Spleen (tissue), 11 donors: ENCODE measurements around the gene RSL1D1. TPM values are rescaled to one million over a fixed set of nuclear protein-coding genes. Genes with fewer than 3 reads are reported as not detected.
A peak's percentile ranks its signal among the peaks of the same experiment; 100 is the strongest.
"Not testable (repeated sequence)": the region's sequence is repeated elsewhere in the genome, so short reads cannot be mapped to it uniquely, and the experiment has no call there.

Source experiments
- DNase-seq: peaks from one replicate; pipeline ENCODE4 v3.0.0-alpha.2; 2020
- H3K27ac ChIP-seq, 8 donors: fragments of 200-600 bp; sonication (generic) in 7 of 8; 1 replicate in 4 of 8; 2 replicates in 4 of 8; pipeline versions ENCODE4 v1.5.0 to v1.8.0; 2016 to 2021; ENCODE audit warnings: inconsistent platforms in 4 of 8, mild to moderate bottlenecking in 4 of 8, moderate library complexity in 1 of 8
- H3K27me3 ChIP-seq, 7 donors: fragments of 200-600 bp; sonication (generic) in 6 of 7; replicated peaks in 1 of 7; 1 replicate in 4 of 7; 2 replicates in 3 of 7; pipeline versions ENCODE4 v1.5.0 to v1.8.0; 2016 to 2021; ENCODE audit warnings: inconsistent platforms in 3 of 7, mild to moderate bottlenecking in 1 of 7
- H3K36me3 ChIP-seq, 6 donors: fragments of 200-600 bp; sonication (generic) in 5 of 6; 1 replicate in 4 of 6; 2 replicates in 2 of 6; pipeline versions ENCODE4 v1.5.0 to v1.8.0; 2016 to 2021; ENCODE audit warnings: inconsistent platforms in 2 of 6
- H3K4me1 ChIP-seq, 6 donors: fragments of 200-600 bp; sonication (generic) in 5 of 6; 1 replicate in 3 of 6; 2 replicates in 3 of 6; pipeline versions ENCODE4 v1.5.0 to v1.8.0; 2016 to 2021; ENCODE audit warnings: inconsistent platforms in 3 of 6
- H3K4me3 ChIP-seq, 8 donors: fragments of 200-600 bp; sonication (generic) in 7 of 8; 1 replicate in 4 of 8; 2 replicates in 4 of 8; pipeline versions ENCODE4 v1.5.0 to v1.8.0; 2016 to 2021; ENCODE audit warnings: inconsistent platforms in 4 of 8, mild to moderate bottlenecking in 4 of 8, moderate library complexity in 2 of 8
- H3K9me3 ChIP-seq, 8 donors: fragments of 200-600 bp; sonication (generic) in 7 of 8; 1 replicate in 4 of 8; 2 replicates in 4 of 8; pipeline versions ENCODE4 v1.5.0 to v1.8.0; 2016 to 2021; ENCODE audit warnings: inconsistent platforms in 4 of 8
- CTCF ChIP-seq, 11 experiments: fragments of 200-600 bp in 7 of 11; fragments of 450-650 bp in 4 of 11; sonication (generic) in 4 of 11; IDR thresholded peaks in 8 of 11; conservative IDR thresholded peaks in 3 of 11; 1 replicate in 7 of 11; 2 replicates in 4 of 11; pipeline versions ENCODE4 v1.4.0 to v1.8.0; 2016 to 2021; ENCODE audit warnings: antibody characterized with exemption in 11 of 11, inconsistent platforms in 4 of 11, mild to moderate bottlenecking in 1 of 11
- POLR2A ChIP-seq, 3 donors: fragments of 450-650 bp; IDR thresholded peaks; one replicate each; pipeline ENCODE4 v1.5.1; 2017; ENCODE audit warnings: antibody characterized with exemption in 3 of 3, mild to moderate bottlenecking in 1 of 3
- POLR2AphosphoS5 ChIP-seq, 3 donors: sonication (generic); formaldehyde crosslinking; IDR thresholded peaks; one replicate each; pipeline ENCODE4 v1.5.1; 2017; ENCODE audit warnings: antibody characterized with exemption in 3 of 3
- WGBS, 5 donors: extraction: QIAGEN DNeasy Blood & Tissue Kit in 3 of 5; methylation state at CpG; one replicate each; pipeline versions ENCODE4 v1.1.5 to v1.1.7; 2013 to 2018; 5-methylcytosine and 5-hydroxymethylcytosine counted together
- intact Hi-C: fragments of 100-400 bp; cut with DNase I; formaldehyde crosslinking; loops from one replicate; pipeline ENCODE4 v1.15.0; 2023; ENCODE audit warnings: low total_unique reads
- polyA plus RNA-seq, 3 donors: library from polyadenylated mRNA; stranded (reverse); fragments of 200-250 nt; gene quantifications; one replicate each; pipeline ENCODE4 v1.2.1, GENCODE V29; 2013
- total RNA-seq, 7 donors: library from RNA; depleted of rRNA in 3 of 7; stranded (reverse); fragments of >200 nt in 3 of 7; fragmentation: NEBNext Ultra II Directional in 4 of 7; extraction: Animal tissue kit (Norgen Biotek cat#: 25700) in 4 of 7; gene quantifications; one replicate each; pipeline versions ENCODE4 v1.1.0 to v1.2.1, GENCODE V29; 2016 to 2021
- donor health status: healthy with polysubstance abuse.
- donor health status: DM: no; HTN: no; CAD: no; lungs with moderate emphysema.
- donor health status: DM: no; HTN: no; CAD: no.
- donor health status: Bipolar disorder and iron deficiency.
- donor health status: healthy.
- donor health status: DM: no; HTN: no; CAD: no.
- donor health status: DM: yes; HTN: yes; CAD: no.

RSL1D1 gene
- total and polyA plus RNA-seq, 10 donors: 75.6 to 135 (median 112) TPM

GRCh38 chr16:11819798-11820197, 31.5 kb downstream of the RSL1D1 start:
- Histone ChIP-seq H3K4me1 (peaks cover 0 to 26% (median 5%) of the 10 kb centered on the region in 6 donors), H3K4me3 (no peak overlapping the region), H3K27me3 (no peaks in the 10 kb centered on the region), H3K36me3 (no peaks in the 10 kb centered on the region), H3K9me3 (no peaks in the 10 kb centered on the region), H3K27ac (no peak overlapping the region)
- intact Hi-C loops: no loop called here
- WGBS, 5 donors: 51 to 65% (median 63%) methylated on average over 10 of the region's 10 CpGs
- TF ChIP-seq CTCF (IDR thresholded peaks at IDR 0.05 in 8 of 11, conservative IDR thresholded peaks at IDR 0.05 in 3 of 11) (no peak), POLR2A (IDR thresholded peaks at IDR 0.05) (no peak), POLR2AphosphoS5 (IDR thresholded peaks at IDR 0.05) (no peak)
- no peak for DNase-seq

GRCh38 chr16:11818970-11819369, 32.4 kb downstream of the RSL1D1 start:
- intact Hi-C loops, H3K27ac ChIP-seq, H3K36me3 ChIP-seq, DNase-seq, H3K9me3 ChIP-seq, H3K4me3 ChIP-seq, H3K27me3 ChIP-seq: not testable (repeated sequence)
- peaks cover 0 to 25% (median 7%) of the 10 kb centered on the region in 6 donors for H3K4me1 ChIP-seq
- 86 to 95% (median 91%) methylated on average over 13 of the region's 13 CpGs for WGBS, 5 donors

GRCh38 chr16:11816123-11816522, 35.2 kb downstream of the RSL1D1 start:
- peaks cover 0 to 25% (median 12%) of the 10 kb centered on the region in 6 donors for H3K4me1 ChIP-seq
- no peaks in the 10 kb centered on the region for H3K36me3 ChIP-seq
- no peak overlapping the region for H3K4me3 ChIP-seq
- intact Hi-C loops: no loop called here
- WGBS, 5 donors: 68 to 98% (median 90%) methylated on average over 5 of the region's 5 CpGs
- H3K9me3 ChIP-seq: no peaks in the 10 kb centered on the region
- TF ChIP-seq CTCF (IDR thresholded peaks at IDR 0.05 in 8 of 11, conservative IDR thresholded peaks at IDR 0.05 in 3 of 11) (no peak), POLR2A (IDR thresholded peaks at IDR 0.05) (no peak), POLR2AphosphoS5 (IDR thresholded peaks at IDR 0.05) (no peak)
- DNase-seq: no peak
- H3K27ac ChIP-seq: no peak overlapping the region
- H3K27me3 ChIP-seq: no peaks in the 10 kb centered on the region

- peaks cover 0 to 33% (median 12%) of the 10 kb centered on the region in 6 donors for H3K4me1 ChIP-seq
- not testable (repeated sequence) for H3K9me3 ChIP-seq, H3K27me3 ChIP-seq, DNase-seq, H3K36me3 ChIP-seq, H3K4me3 ChIP-seq
- peak in 1 of 3 donors; percentile 27 for TF ChIP-seq POLR2AphosphoS5 (IDR thresholded peaks at IDR 0.05)
- 51 to 86% (median 61%) methylated on average over 4 of the region's 4 CpGs for WGBS, 5 donors
- peak overlapping the region in 2 of 8 donors; percentile 1 to 59 for H3K27ac ChIP-seq
- intact Hi-C loops: loop anchor here (5.0 kb wide), 2 partner anchors 282 to 407 kb away; no protein-coding TSS in a partner anchor
Observed at GRCh38 chr16:11814800-11815199, 36.5 kb downstream of the RSL1D1 start.

- H3K27ac ChIP-seq: no peak overlapping the region
- no peaks in the 10 kb centered on the region for H3K9me3 ChIP-seq
- 54 to 72% (median 61%) methylated on average over 8 of the region's 8 CpGs for WGBS, 5 donors
- intact Hi-C loops: no loop called here
- H3K27me3 ChIP-seq: no peaks in the 10 kb centered on the region
- DNase-seq: no peak
- H3K36me3 ChIP-seq: no peaks in the 10 kb centered on the region
- no peak overlapping the region for H3K4me3 ChIP-seq
- peaks cover 0 to 17% (median 0%) of the 10 kb centered on the region in 6 donors for H3K4me1 ChIP-seq
- no peak for TF ChIP-seq POLR2AphosphoS5 (IDR thresholded peaks at IDR 0.05)
- TF ChIP-seq CTCF (IDR thresholded peaks at IDR 0.05 in 8 of 11, conservative IDR thresholded peaks at IDR 0.05 in 3 of 11): no peak
- no peak for TF ChIP-seq POLR2A (IDR thresholded peaks at IDR 0.05)
Observed at GRCh38 chr16:11806721-11807120, 44.6 kb downstream of the RSL1D1 start.
